HCT116 (cell line): ENCODE measurements around the gene PLCB4. TPM values are rescaled to one million over a fixed set of nuclear protein-coding genes. Genes with fewer than 3 reads are reported as not detected.

Experiments used
- ATAC-seq: fragments of 200-7000 bp; cut with Tn5 transposase; 2 replicates; pipeline ENCODE4 v1.9.1; 2020; ENCODE audit warnings: mild to moderate bottlenecking, moderate library complexity
- BruUV-seq: library from RNA; stranded (reverse); fragments of 400-500 nt; replicated peaks from 2 replicates; lab custom pipeline; 2021; lab: Mats Ljungman, UMichigan
- CTCF ChIA-PET: fragments of 300-600 bp; sonication (Branson Sonifier 250); formaldehyde crosslinking; loops from one replicate; lab custom pipeline; 2021; ENCODE audit warnings: antibody characterized with exemption; lab: Charles Lee
- POLR2A ChIA-PET: fragments of 300-600, 350-600 bp; sonication (Branson Sonifier 250); formaldehyde crosslinking; loops from one replicate; lab custom pipeline; 2021; ENCODE audit warnings: antibody characterized with exemption; lab: Charles Lee
- RAD21 ChIA-PET, 2 experiments: fragments of 300-600 bp; sonication (Branson Sonifier 250); formaldehyde crosslinking; loops; one replicate each; lab custom pipeline; 2023; ENCODE audit warnings: low total read pairs in 2 of 2; ENCODE audit not compliant: uncharacterized antibody in 2 of 2, unreplicated experiment in 2 of 2, low non-redundant PET in 1 of 2; lab: Charles Lee
- DNase-seq: peaks from one replicate; pipeline ENCODE4 v3.0.0-alpha.2; 2010; ENCODE audit warnings: low read depth, low spot score
- H2AFZ ChIP-seq: fragments of 200-600 bp; shearing (Covaris generic), sonication (generic); 2 replicates; pipeline ENCODE4 v1.6.1; 2017; ENCODE audit warnings: low read depth, mixed run types, mixed read lengths, antibody characterized with exemption, low read length; ENCODE audit not compliant: poor library complexity, severe bottlenecking
- H3K27ac ChIP-seq: 2 replicates; pipeline ENCODE4 v1.5.1; 2012; ENCODE audit warnings: low read depth, low read length
- H3K27me3 ChIP-seq: fragments of 200-600 bp; sonication (generic); 2 replicates; pipeline ENCODE4 v1.6.1; 2016; ENCODE audit warnings: mixed run types, low read length, mixed read lengths; ENCODE audit not compliant: insufficient read depth
- H3K36me3 ChIP-seq, 2 experiments: fragments of 200-500 bp in 1 of 2; fragments of 200-600 bp in 1 of 2; sonication (Bioruptor generic) in 1 of 2; sonication (generic) in 1 of 2; 2 replicates each; pipeline versions ENCODE4 v1.5.1 to v1.6.1; 2014 to 2016; ENCODE audit warnings: low read length in 2 of 2, inconsistent platforms in 1 of 2, mixed read lengths in 1 of 2, mixed run types in 1 of 2; ENCODE audit not compliant: insufficient read depth in 2 of 2, control insufficient read depth in 1 of 2
- H3K4me1 ChIP-seq, 2 experiments: fragments of 200-600 bp in 1 of 2; sonication (generic) in 1 of 2; 2 replicates each; pipeline versions ENCODE4 v1.5.1 to v1.6.1; 2012 to 2017; ENCODE audit warnings: low read length in 2 of 2, inconsistent platforms in 1 of 2, mild to moderate bottlenecking in 1 of 2, mixed read lengths in 1 of 2, mixed run types in 1 of 2, moderate library complexity in 1 of 2; ENCODE audit not compliant: insufficient read depth in 2 of 2, control insufficient read depth in 1 of 2
- H3K4me2 ChIP-seq: fragments of 200-600 bp; sonication (generic); 2 replicates; pipeline ENCODE4 v1.6.1; 2017; ENCODE audit warnings: mixed run types, low read length, mixed read lengths
- H3K4me3 ChIP-seq, 2 experiments: fragments of 200-600 bp in 1 of 2; sonication (generic) in 1 of 2; replicated peaks in 1 of 2; 2 replicates each; pipeline ENCODE4 v1.5.1; 2011 to 2016; ENCODE audit warnings: low read length in 2 of 2, control low read depth in 1 of 2, low read depth in 1 of 2, mild to moderate bottlenecking in 1 of 2, mixed read lengths in 1 of 2, mixed run types in 1 of 2
- H3K79me2 ChIP-seq: fragments of 200-600 bp; sonication (generic); 2 replicates; pipeline ENCODE4 v1.6.1; 2017; ENCODE audit warnings: mild to moderate bottlenecking, mixed run types, low read length, moderate library complexity, mixed read lengths; ENCODE audit not compliant: insufficient read depth
- H3K9ac ChIP-seq: fragments of 200-600 bp; sonication (generic); 2 replicates; pipeline ENCODE4 v1.6.1; 2016; ENCODE audit warnings: low read length, mixed read lengths
- H3K9me2 ChIP-seq: fragments of 200-600 bp; sonication (generic), shearing (Covaris generic); 2 replicates; pipeline ENCODE4 v1.6.1; 2017; ENCODE audit warnings: mixed run types, mild to moderate bottlenecking, moderate library complexity; ENCODE audit not compliant: insufficient read depth
- H3K9me3 ChIP-seq, 2 experiments: fragments of 200-500 bp in 1 of 2; fragments of 200-600 bp in 1 of 2; sonication (Bioruptor generic) in 1 of 2; sonication (generic) in 1 of 2; 2 replicates each; pipeline ENCODE4 v1.6.1; 2014 to 2017; ENCODE audit warnings: low read length in 2 of 2, mixed read lengths in 2 of 2, inconsistent platforms in 1 of 2, low read depth in 1 of 2, mild to moderate bottlenecking in 1 of 2, mixed run types in 1 of 2, moderate library complexity in 1 of 2; ENCODE audit not compliant: control insufficient read depth in 1 of 2, insufficient read depth in 1 of 2
- H4K20me1 ChIP-seq: fragments of 200-600 bp; sonication (generic), shearing (Covaris generic); 2 replicates; pipeline ENCODE4 v1.6.1; 2017; ENCODE audit warnings: mixed run types, mild to moderate bottlenecking, moderate library complexity; ENCODE audit not compliant: insufficient read depth
- CBX3 ChIP-seq: IDR thresholded peaks from 2 replicates; pipeline ENCODE4 v1.6.1; 2012; ENCODE audit warnings: low read depth
- CTCF ChIP-seq, 3 experiments: fragments of 200-600 bp in 1 of 3; sonication (generic) in 1 of 3; IDR thresholded peaks in 2 of 3; conservative IDR thresholded peaks in 1 of 3; 2 replicates each; pipeline ENCODE4 v1.5.1; 2012 to 2017; ENCODE audit warnings: low read depth in 2 of 3, low read length in 2 of 3, antibody characterized with exemption in 1 of 3, borderline replicate concordance in 1 of 3, control low read depth in 1 of 3, mild to moderate bottlenecking in 1 of 3, mixed read lengths in 1 of 3, mixed run types in 1 of 3, moderate library complexity in 1 of 3; ENCODE audit not compliant: insufficient read depth in 1 of 3
- EGR1 ChIP-seq: IDR thresholded peaks from 2 replicates; pipeline ENCODE4 v1.6.1; 2012; ENCODE audit warnings: low read depth
- JUND ChIP-seq: IDR thresholded peaks from 2 replicates; pipeline ENCODE4 v1.6.1; 2012
- POLR2A ChIP-seq: IDR thresholded peaks from 2 replicates; pipeline ENCODE4 v1.7.0; 2011; ENCODE audit warnings: borderline replicate concordance; ENCODE audit not compliant: insufficient read depth, insufficient read length; ENCODE audit errors: extremely low read depth
- SRF ChIP-seq: IDR thresholded peaks from 2 replicates; pipeline ENCODE4 v1.6.1; 2012; ENCODE audit warnings: low read depth
- TCF7L2 ChIP-seq: IDR thresholded peaks from 2 replicates; pipeline ENCODE4 v1.7.0; 2011; ENCODE audit warnings: borderline replicate concordance, inconsistent platforms; ENCODE audit not compliant: insufficient read depth, insufficient read length; ENCODE audit errors: extremely low read depth
- ZBTB33 ChIP-seq: IDR thresholded peaks from 2 replicates; pipeline ENCODE4 v1.6.1; 2011; ENCODE audit warnings: mild to moderate bottlenecking, low read length, moderate library complexity; ENCODE audit not compliant: insufficient replicate concordance; ENCODE audit errors: extremely low read depth
- ZFX ChIP-seq: fragments of 450-650 bp; IDR thresholded peaks from 2 replicates; pipeline ENCODE4 v1.6.1; 2017
- intact Hi-C: fragments of 100-400 bp; cut with micrococcal nuclease; formaldehyde crosslinking; loops from 2 replicates; pipeline ENCODE4 v1.10.0; 2022
- total RNA-seq: library from RNA; stranded (reverse); gene quantifications from one replicate; pipeline ENCODE4 v1.2.1, GENCODE V29; 2021; ENCODE audit not compliant: unreplicated experiment
- TF ChIP-seq, protein P1 (sequence below): IDR thresholded peaks from 2 replicates; pipeline ENCODE4 v1.6.1; 2012

The PLCB4 gene
- total RNA-seq, 1 experiment from 2014 or later = 2.5 TPM

DNA sequence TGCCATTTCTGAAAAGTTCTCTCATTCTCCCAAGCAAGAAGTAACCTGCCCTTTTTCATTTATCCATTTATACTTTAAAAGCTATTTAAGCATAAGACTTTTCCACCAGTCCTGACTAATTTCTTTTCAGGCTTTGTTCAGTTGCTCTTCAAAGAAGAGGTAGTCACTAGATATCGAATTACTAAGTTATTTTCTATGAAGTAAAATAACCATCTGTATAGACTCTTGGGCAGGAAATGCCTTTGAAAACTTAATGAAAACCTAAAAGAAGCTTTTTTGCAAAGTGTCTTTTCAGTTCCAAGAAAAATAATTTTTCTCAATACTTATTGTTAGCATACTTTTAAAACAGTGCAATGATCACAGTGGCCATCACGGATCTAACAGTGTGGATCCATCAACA, 414.2 kb downstream of the PLCB4 start:
- no peak for ATAC-seq
- ChIA-PET CTCF (interaction anchor here (0.7 kb wide), 1 partner anchor 115 kb away, joined by 3 read pairs; no protein-coding TSS in a partner anchor), POLR2A (no interaction called here)
- BruUV-seq = no TSS peak
- Histone ChIP-seq H3K36me3 (no peaks in the 10 kb centered on the region), H3K79me2 (no peaks in the 10 kb centered on the region), H3K4me3 (no peak overlapping the region), H3K4me1 (no peaks in the 10 kb centered on the region), H3K4me2 (no peak overlapping the region), H3K27ac (no peak overlapping the region), H4K20me1 (no peaks in the 10 kb centered on the region), H3K9ac (no peak overlapping the region), H3K27me3 (0 out of 2 replicates have a peak, but pooled peaks cover 9% of the 10 kb centered on the region), H2AFZ (no peak overlapping the region), H3K9me3 (no peaks in the 10 kb centered on the region)
- intact Hi-C loops = no loop called here
- DNase-seq = no peak
- TF ChIP-seq SRF (no peak), POLR2A (no peak)
- TF ChIP-seq, all 23 proteins: peak for 0
- RAD21 ChIA-PET = no interaction called here
- no peaks in the 10 kb centered on the region for H3K9me2 ChIP-seq

DNA sequence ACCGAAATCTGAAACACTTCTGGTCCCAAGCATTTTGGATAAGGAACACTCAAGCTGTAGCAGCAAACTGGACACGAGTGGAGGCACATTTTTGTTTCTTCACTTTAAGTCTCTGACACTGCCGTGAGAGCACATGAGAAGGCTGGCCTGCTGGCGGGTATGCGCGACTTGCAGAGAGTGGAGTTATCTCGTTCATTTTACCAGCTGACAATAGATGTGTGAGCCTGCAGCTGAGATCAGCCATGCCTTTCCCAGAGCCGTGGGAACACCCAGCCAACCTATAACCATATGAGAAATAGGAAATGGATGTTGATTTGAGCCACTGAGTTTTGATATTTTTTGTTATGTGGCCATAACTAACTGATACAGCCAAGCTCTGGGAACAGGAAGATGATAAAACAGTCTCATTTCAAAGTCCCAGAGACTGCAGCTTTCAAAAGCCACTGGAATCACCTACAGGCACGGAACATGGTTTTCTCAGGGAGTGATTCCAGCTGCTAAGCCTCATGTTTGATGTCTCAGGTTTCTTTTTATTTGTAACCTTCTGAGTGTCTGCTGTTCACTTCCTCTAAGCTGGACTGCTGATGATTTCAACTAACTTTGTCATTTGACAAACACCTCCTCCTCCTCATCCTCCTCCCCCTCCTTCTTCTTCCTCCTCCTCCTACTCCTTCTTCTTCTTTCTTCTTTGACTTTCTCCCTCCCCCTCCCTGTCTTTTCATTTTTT, 416.9 kb downstream of the PLCB4 start:
- POLR2A ChIA-PET = no interaction called here

More for the DNA sequence above, 416.9 kb downstream of the PLCB4 start:
- Histone ChIP-seq H3K36me3 (no peaks in the 10 kb centered on the region), H3K27me3 (peaks cover 16% of the 10 kb centered on the region; the same call in 1 of the 2 replicates), H3K4me2 (no peak overlapping the region), H3K4me3 (no peak overlapping the region), H4K20me1 (no peaks in the 10 kb centered on the region), H3K79me2 (no peaks in the 10 kb centered on the region), H3K9me2 (no peaks in the 10 kb centered on the region), H3K9ac (no peak overlapping the region), H3K4me1 (no peaks in the 10 kb centered on the region), H3K27ac (no peak overlapping the region), H2AFZ (no peak overlapping the region), H3K9me3 (no peaks in the 10 kb centered on the region)
- ChIA-PET CTCF (no interaction called here), RAD21 (no interaction called here)
- BruUV-seq = no TSS peak
- ATAC-seq (no peak), DNase-seq (no peak)
- TF ChIP-seq TCF7L2 (no peak), CBX3 (no peak), ZFX (no peak), CTCF (IDR thresholded peaks at IDR 0.05 in 2 of 3, conservative IDR thresholded peaks at IDR 0.05 in 1 of 3; ENCODE audit: borderline replicate concordance in 1 of 3, insufficient read depth in 1 of 3, low read depth in 2 of 3, low read length in 2 of 3) (no peak), EGR1 (no peak), ZBTB33 (no peak), JUND (no peak)
- TF ChIP-seq, protein P1, sequence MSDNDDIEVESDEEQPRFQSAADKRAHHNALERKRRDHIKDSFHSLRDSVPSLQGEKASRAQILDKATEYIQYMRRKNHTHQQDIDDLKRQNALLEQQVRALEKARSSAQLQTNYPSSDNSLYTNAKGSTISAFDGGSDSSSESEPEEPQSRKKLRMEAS = no peak
- intact Hi-C loops = no loop called here
